Activated CD8-positive, alpha-beta memory T cell treated with anti-CD3 and anti-CD28 coated beads, Interleukin-2, amount 10 ng/mL, durations not matched to agents 7 days and 5 days (primary cell): ENCODE data around the gene SLC9C1. TPM values are rescaled to one million over a fixed set of nuclear protein-coding genes. Genes with fewer than 3 reads are reported as not detected.

Source experiments
- ATAC-seq: fragments of 150-1000 bp; cut with Tn5 transposase; one replicate; pipeline ENCODE4 v1.10.0; 2021; ENCODE audit warnings: moderate library complexity
- CTCF ChIA-PET: fragments of 350-600 bp; sonication (Branson Sonifier 250); formaldehyde crosslinking; loops from one replicate; lab custom pipeline; 2021; ENCODE audit warnings: antibody characterized with exemption; lab: Charles Lee
- DNase-seq: peaks from one replicate; pipeline ENCODE4 v3.0.0-alpha.2; 2020
- H3K27ac Mint-ChIP-seq: one replicate; pipeline ENCODE4 v1.8.0; 2021; ENCODE audit warnings: mild to moderate bottlenecking, mixed read lengths
- H3K27me3 Mint-ChIP-seq: one replicate; pipeline ENCODE4 v1.8.0; 2021; ENCODE audit warnings: mixed read lengths
- H3K36me3 Mint-ChIP-seq: one replicate; pipeline ENCODE4 v1.8.0; 2021; ENCODE audit warnings: mild to moderate bottlenecking, mixed read lengths
- H3K4me1 Mint-ChIP-seq: one replicate; pipeline ENCODE4 v1.8.0; 2021; ENCODE audit warnings: mixed read lengths
- H3K4me3 Mint-ChIP-seq: one replicate; pipeline ENCODE4 v1.8.0; 2021; ENCODE audit warnings: mild to moderate bottlenecking, moderate library complexity, mixed read lengths
- H3K9me3 Mint-ChIP-seq: one replicate; pipeline ENCODE4 v1.8.0; 2022; ENCODE audit warnings: low read depth, mixed read lengths
- microRNA-seq: library from miRNA; unstranded; fragments of <30 nt; microRNA quantifications from one replicate; pipeline ENCODE4 v1.2.0, GENCODE V29; 2022
- total RNA-seq, 2 experiments: library from RNA; stranded (reverse); gene quantifications; one replicate each; pipeline ENCODE4 v1.2.3, GENCODE V29; 2021

Gene SLC9C1
- total RNA-seq, 2 experiments from 2014 or later, result 0.28 TPM; not detected in 1

DNA sequence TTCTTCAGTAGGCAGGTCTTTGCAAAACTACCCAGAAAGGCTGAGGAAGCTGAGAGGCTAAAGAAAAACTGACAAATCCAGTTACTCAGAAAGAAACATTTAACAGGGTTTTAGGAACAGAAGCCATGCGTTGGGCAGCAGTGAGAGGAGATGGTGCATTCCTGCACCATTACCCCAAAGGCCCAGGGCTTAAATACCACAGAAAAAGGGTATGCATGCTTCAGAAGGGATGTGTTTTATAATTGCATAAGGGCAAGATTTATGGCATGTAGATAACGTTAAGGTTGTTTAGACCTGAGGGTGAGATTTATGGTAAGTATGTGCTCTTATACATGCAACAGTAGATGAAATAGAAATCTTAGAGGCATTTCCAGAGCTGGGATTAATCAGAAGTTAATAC lies 197.8 kb downstream of the SLC9C1 start:
- CTCF ChIA-PET, result no interaction called here

GRCh38 chr3:112095731-112096130 lies 198.3 kb downstream of the SLC9C1 start:
- no peak overlapping the region for H3K4me3 Mint-ChIP-seq

More for the DNA sequence above, 197.8 kb downstream of the SLC9C1 start:
- peaks cover 17% of the 10 kb centered on the region for H3K4me1 Mint-ChIP-seq
- H3K27me3 Mint-ChIP-seq, result no peaks in the 10 kb centered on the region
- DNase-seq (no peak), ATAC-seq (no peak)
- H3K9me3 Mint-ChIP-seq, result no peaks in the 10 kb centered on the region
- H3K4me3 Mint-ChIP-seq, result no peak overlapping the region
- no peak overlapping the region for H3K27ac Mint-ChIP-seq
- peaks cover 8% of the 10 kb centered on the region for H3K36me3 Mint-ChIP-seq

DNA sequence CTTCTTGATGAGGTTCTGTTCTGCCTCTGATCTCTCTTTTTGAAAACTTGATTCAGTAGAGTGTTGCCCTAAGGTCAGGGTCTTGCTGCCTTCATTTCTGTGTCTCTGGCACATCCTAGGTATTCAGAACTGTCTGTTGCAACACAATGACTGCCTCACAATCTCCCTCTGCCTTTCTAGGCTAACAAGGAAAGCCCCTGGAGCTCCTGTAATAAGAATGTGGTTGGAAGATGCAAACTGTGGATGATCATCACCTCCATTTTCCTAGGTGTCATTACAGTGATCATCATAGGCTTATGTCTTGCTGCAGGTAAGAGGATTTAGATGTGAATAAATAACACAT lies 200.9 kb downstream of the SLC9C1 start:
- Mint-ChIP-seq H3K27ac (no peak overlapping the region), H3K4me3 (no peak overlapping the region), H3K4me1 (peaks cover 31% of the 10 kb centered on the region), H3K36me3 (peaks cover 4% of the 10 kb centered on the region), H3K27me3 (no peaks in the 10 kb centered on the region), H3K9me3 (no peaks in the 10 kb centered on the region)
- ATAC-seq, result no peak
- no peak for DNase-seq
- CTCF ChIA-PET, result interaction anchor here (1.0 to 2.0 kb wide), 2 partner anchors 13 to 18 kb away, joined by 3 to 8 read pairs; no protein-coding TSS in a partner anchor

More at GRCh38 chr3:112095731-112096130, 198.3 kb downstream of the SLC9C1 start:
- peaks cover 21% of the 10 kb centered on the region for H3K4me1 Mint-ChIP-seq
- DNase-seq (no peak), ATAC-seq (no peak)
- no peaks in the 10 kb centered on the region for H3K27me3 Mint-ChIP-seq
- H3K27ac Mint-ChIP-seq, result no peak overlapping the region
- H3K36me3 Mint-ChIP-seq, result peaks cover 8% of the 10 kb centered on the region
- CTCF ChIA-PET, result no interaction called here
- no peaks in the 10 kb centered on the region for H3K9me3 Mint-ChIP-seq

GRCh38 chr3:112092496-112093179 lies 201.4 kb downstream of the SLC9C1 start:
- CTCF ChIA-PET, result interaction anchor here (0.9 to 2.0 kb wide), 3 partner anchors 13 to 35 kb away, joined by 3 to 8 read pairs (median 3); no protein-coding TSS in a partner anchor
- no peaks in the 10 kb centered on the region for H3K9me3 Mint-ChIP-seq
- no peak for ATAC-seq
- peaks cover 33% of the 10 kb centered on the region for H3K4me1 Mint-ChIP-seq
- H3K27ac Mint-ChIP-seq, result peak overlapping the region; percentile 53
- H3K27me3 Mint-ChIP-seq, result peaks cover 4% of the 10 kb centered on the region
- no peak for DNase-seq
- peaks cover 4% of the 10 kb centered on the region for H3K36me3 Mint-ChIP-seq
- H3K4me3 Mint-ChIP-seq, result no peak overlapping the region

DNA sequence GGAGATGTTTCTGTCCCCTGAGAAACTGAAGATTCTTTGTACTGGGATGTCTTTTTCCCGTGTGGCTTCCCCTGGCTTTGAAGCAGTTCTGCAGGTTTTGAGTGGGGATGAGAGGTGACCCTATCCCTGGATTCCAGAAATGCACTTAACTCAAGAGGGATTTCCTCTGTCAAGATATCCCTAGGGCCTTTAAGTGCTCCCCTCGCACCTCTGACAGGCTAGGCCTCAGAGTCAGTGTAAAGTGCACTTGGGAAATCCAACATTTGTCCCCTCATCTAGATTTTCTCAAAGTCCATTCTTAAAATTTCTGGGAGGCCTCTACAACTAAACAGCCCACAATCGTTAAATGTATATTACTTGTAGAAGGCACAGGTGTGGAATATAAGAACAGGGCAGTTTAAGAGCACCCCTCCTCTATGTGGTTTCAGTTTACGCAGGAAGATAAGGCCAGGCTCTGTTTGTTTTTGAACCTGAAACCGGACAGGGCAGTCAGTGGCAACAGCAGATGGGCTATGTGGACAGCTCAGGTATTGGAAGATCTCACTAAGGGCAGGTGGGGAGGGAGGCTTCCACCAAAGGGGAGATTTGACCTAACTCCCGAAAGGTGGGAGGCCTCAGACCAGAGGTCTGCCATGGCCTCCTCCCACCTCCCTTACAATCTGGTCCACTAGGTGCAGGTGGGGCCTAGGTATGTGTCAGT lies 203.0 kb downstream of the SLC9C1 start:
- H3K4me3 Mint-ChIP-seq, result no peak overlapping the region
- H3K9me3 Mint-ChIP-seq, result no peaks in the 10 kb centered on the region
- H3K27ac Mint-ChIP-seq, result peak overlapping the region; percentile 38
- ATAC-seq (no peak), DNase-seq (no peak)
- peaks cover 10% of the 10 kb centered on the region for H3K27me3 Mint-ChIP-seq
- CTCF ChIA-PET, result interaction anchor here (0.8 to 2.0 kb wide), 2 partner anchors 13 to 20 kb away, joined by 3 to 8 read pairs; no protein-coding TSS in a partner anchor
- peaks cover 5% of the 10 kb centered on the region for H3K36me3 Mint-ChIP-seq
- peaks cover 38% of the 10 kb centered on the region for H3K4me1 Mint-ChIP-seq

Small RNA genes within 50 kb of the gene (microRNA-seq; reads per million reads assigned to microRNA genes)
- not detected for gene MIR567

Other genes with a start within 250 kb of the SLC9C1 start
- gene C3orf52, start 207.8 kb downstream of the SLC9C1 start, total RNA-seq, result 1 to 10 TPM; 2.4 to 2.6 TPM
- gene GCSAM, start 161.0 kb downstream of the SLC9C1 start, total RNA-seq, result 1 to 10 TPM; 8.6 to 9.5 TPM
- 1 to 10 TPM in 1 of 2 experiments, under 1 TPM in 1; 0.67 to 3.6 TPM for gene CD200, start 38.9 kb upstream of the SLC9C1 start, total RNA-seq
- 10 to 100 TPM; 16.2 to 17.1 TPM for gene BTLA, start 205.3 kb upstream of the SLC9C1 start, total RNA-seq